CD4-positive, alpha-beta T cell treated with Interleukin-12 subunit alpha and Interleukin-12 subunit beta, for 1 hour (primary cell): ENCODE measurements around the gene ASPRV1.
"Not testable (repeated sequence)": the region's sequence is repeated elsewhere in the genome, so short reads cannot be mapped to it uniquely, and the experiment has no call there.

ENCODE experiments used
- DNase-seq: peaks from one replicate; pipeline ENCODE4 v3.0.0-alpha.2; 2020

Gene ASPRV1

GRCh38 chr2:69959425-69959824 lies 2.0 kb downstream of the ASPRV1 start:
- DNase-seq: no peak

GRCh38 chr2:69958480-69958879 lies 3.0 kb downstream of the ASPRV1 start:
- no peak for DNase-seq

GRCh38 chr2:69957965-69958364 lies 3.5 kb downstream of the ASPRV1 start:
- no peak for DNase-seq

- DNase-seq: no peak
These were observed 4.9 kb downstream of the ASPRV1 start for GRCh38 chr2:69956475-69956979.

DNA sequence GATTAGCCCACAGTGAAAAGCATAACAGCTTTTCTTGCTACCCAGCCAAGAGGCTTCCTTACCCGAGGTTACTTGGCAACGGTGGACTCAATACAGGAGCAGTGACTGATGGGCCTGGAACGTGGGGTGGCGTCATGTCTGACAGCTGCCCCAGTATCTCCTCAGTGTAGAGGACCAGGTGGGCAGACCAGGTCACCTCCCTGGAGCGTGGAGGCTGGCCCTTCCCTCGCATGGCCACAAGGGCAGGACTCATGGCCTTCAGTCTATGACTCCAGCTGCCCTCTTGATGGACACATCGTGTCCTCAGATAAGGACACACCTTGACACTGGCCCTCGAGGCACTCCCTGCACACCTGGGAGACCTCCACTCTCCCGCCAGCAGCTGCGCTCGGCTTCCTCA lies 6.4 kb downstream of the ASPRV1 start:
- no peak for DNase-seq

- DNase-seq: no peak
These were observed 7.3 kb downstream of the ASPRV1 start for GRCh38 chr2:69954084-69954483.

GRCh38 chr2:69952336-69953115 lies 8.9 kb downstream of the ASPRV1 start:
- no peak for DNase-seq

DNA sequence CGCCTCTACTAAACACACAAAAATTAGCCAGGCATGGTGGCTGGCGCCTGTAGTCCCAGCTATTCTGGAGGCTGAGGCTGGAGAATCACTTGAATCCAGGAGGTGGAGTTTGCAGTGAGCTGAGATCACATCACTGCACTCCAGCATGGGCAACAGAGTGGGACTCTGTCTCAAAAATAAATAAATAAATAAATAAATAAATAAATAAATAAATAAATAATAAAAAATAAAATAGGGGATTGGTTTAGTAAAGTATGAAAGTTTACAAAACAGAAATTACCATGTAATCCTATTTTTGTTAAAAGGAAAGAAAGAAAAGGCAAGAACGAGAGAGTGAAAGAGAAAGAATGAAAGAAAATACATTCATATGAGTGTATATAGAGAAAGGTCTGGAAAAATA lies 10.8 kb downstream of the ASPRV1 start:
- DNase-seq: not testable (repeated sequence)

GRCh38 chr2:69950241-69950640 lies 11.2 kb downstream of the ASPRV1 start:
- no peak for DNase-seq

- DNase-seq: no peak
These were observed 12.3 kb downstream of the ASPRV1 start for GRCh38 chr2:69948963-69949645.

GRCh38 chr2:69948032-69948962 lies 13.1 kb downstream of the ASPRV1 start:
- DNase-seq: no peak

DNA sequence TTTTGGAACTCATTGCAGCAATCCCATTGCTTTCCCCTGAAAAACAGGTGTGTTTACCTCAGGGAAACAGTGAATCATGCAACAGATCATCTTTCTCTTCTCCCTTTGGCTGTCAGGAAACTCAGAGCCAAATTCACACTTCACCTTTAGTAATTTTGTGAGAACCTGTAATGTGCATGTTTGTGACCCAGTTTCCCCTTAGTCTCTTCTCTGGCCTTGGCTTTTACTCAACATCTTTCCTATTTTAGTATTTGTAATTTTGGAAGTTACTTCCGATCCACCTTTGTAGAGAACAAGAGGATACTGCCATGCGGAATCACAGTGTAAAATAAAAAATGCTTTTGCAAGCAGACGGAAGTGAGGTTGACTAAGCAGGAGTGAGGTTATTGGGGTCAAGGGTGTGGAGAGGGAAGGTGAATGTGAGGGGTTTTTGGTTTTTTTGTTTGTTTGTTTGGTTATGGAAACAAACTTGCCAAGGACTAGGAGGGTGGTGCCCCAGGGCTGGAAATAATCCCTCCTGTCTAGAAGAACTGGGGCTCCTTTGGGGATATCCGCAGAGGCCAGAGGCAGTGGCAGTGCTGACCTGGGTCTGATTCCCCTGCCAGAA lies 14.0 kb downstream of the ASPRV1 start:
- DNase-seq: peak; percentile 17

GRCh38 chr2:69946351-69947324 lies 14.8 kb downstream of the ASPRV1 start:
- peak; percentile 73 for DNase-seq

DNA sequence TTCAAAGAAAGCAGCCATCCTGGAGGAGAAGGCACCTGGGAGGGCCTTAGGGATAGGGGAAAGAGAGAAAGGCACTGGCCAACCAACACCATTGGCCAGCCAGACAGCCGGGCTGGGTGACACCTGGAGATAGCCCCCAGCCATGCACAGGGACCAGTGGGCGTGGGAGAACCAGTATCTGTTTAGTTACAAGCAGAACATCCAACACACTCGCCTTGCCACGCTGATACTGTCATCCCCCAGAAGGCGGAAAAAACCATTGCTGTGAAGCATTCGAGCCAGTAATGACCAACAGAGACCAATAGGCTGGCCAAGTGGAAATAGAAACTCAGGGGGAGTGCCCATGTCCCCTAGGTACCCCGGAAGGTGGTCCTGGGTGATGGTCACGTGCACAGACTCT lies 15.5 kb downstream of the ASPRV1 start:
- no peak for DNase-seq

- no peak for DNase-seq
These were observed 16.0 kb downstream of the ASPRV1 start for GRCh38 chr2:69945441-69945840.

DNA sequence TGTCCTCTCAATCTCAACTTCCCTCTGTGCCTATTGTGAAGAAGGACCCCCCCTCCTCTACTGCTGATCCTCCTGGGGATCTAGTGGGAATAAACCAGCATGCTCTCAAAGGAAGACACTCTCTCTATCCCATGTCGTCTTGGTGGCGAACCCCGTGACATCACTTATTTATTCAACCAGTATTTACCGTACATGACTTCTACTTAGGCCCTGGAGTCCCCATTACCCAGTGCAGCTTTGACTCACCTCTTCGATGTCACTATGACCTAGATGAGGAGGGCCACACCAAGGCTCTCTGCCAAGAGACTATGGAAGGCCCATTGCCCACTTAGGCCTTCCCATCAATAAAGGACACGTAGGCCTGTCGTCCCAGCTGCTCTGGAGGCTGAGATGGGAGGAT lies 16.7 kb downstream of the ASPRV1 start:
- no peak for DNase-seq

GRCh38 chr2:69943843-69944525 lies 17.4 kb downstream of the ASPRV1 start:
- DNase-seq: no peak

DNA sequence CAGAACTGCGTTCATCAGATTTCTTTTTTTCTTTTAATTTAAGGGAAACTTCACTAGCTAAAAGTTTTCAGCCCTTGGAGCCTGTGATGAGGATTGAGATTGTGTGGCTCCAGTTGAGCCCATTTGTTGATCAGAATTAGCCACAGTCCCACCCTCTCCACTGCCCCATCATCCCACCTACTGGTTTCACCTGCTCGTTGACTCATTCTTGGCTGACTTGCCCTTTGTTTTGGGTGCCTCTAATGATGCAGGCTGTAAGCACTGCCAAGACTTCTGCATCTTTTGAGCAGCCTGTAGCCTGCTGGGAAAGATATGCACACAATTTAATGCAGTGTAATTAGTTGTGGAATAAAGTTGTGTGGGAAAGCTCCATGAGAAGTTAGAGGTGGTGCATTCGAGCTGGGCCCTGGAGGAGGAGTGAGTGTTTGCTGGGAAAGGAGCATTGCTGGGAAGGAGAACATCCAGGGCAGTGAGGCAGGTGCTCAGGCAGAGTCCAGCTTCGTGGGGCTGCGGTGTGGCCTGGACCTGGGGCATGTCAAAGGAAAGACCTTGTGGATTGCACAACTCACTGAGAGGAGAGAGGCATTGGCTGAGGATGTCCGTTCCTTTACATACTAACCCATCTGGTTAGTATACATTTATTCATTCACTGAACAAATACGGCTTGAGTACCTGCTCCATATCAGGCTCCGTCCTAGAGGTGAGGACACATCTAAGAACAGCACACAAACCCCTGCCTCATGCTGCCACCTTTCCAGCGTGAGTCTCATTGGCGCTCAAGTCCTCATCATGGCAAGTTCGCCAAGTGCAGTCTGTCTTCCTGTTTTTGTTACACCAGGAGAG lies 18.2 kb downstream of the ASPRV1 start:
- DNase-seq: no peak

- DNase-seq: no peak
These were observed 20.7 kb downstream of the ASPRV1 start for GRCh38 chr2:69940691-69941090.

- DNase-seq: no peak
These were observed 21.7 kb downstream of the ASPRV1 start for GRCh38 chr2:69939722-69940121.
